ENCODE data around the gene PCOLCE2.

The PCOLCE2 gene

GRCh38 chr3:142801746-142802145 is 87.1 kb downstream of the PCOLCE2 start:
- Mint-ChIP-seq H3K9me3 (no peaks in the 10 kb centered on the region), H3K27me3 (no peaks in the 10 kb centered on the region), H3K36me3 (ENCODE audit: insufficient read depth) (peaks cover 7% of the 10 kb centered on the region), H3K4me3 (no peak overlapping the region), H3K27ac (no peak overlapping the region), H3K4me1 (ENCODE audit: low read depth in 2 of 2) (no peaks in the 10 kb centered on the region)
- ATAC-seq (replicated peaks) (no peak), DNase-seq (no peak)

GRCh38 chr3:142796823-142797222 is 92.1 kb downstream of the PCOLCE2 start:
- H3K4me3 Mint-ChIP-seq = no peak overlapping the region
- no peak for DNase-seq
- no peaks in the 10 kb centered on the region for H3K27me3 Mint-ChIP-seq
- no peaks in the 10 kb centered on the region for H3K9me3 Mint-ChIP-seq
- H3K27ac Mint-ChIP-seq = no peak overlapping the region
- H3K36me3 Mint-ChIP-seq (ENCODE audit: insufficient read depth) = no peaks in the 10 kb centered on the region
- H3K4me1 Mint-ChIP-seq (ENCODE audit: low read depth in 2 of 2) = no peaks in the 10 kb centered on the region
- ATAC-seq (replicated peaks) = no peak

- Mint-ChIP-seq H3K27me3 (no peaks in the 10 kb centered on the region), H3K27ac (no peak overlapping the region), H3K4me3 (no peak overlapping the region), H3K36me3 (ENCODE audit: insufficient read depth) (no peaks in the 10 kb centered on the region), H3K9me3 (no peaks in the 10 kb centered on the region), H3K4me1 (ENCODE audit: low read depth in 2 of 2) (no peaks in the 10 kb centered on the region)
- no peak for DNase-seq
- no peak for ATAC-seq (replicated peaks)
Measured at GRCh38 chr3:142795332-142795731, 93.6 kb downstream of the PCOLCE2 start.

- H3K4me3 Mint-ChIP-seq = no peak overlapping the region
- no peaks in the 10 kb centered on the region for H3K27me3 Mint-ChIP-seq
- H3K36me3 Mint-ChIP-seq (ENCODE audit: insufficient read depth) = no peaks in the 10 kb centered on the region
- DNase-seq (no peak), ATAC-seq (replicated peaks) (no peak)
- H3K4me1 Mint-ChIP-seq (ENCODE audit: low read depth in 2 of 2) = no peaks in the 10 kb centered on the region
- no peak overlapping the region for H3K27ac Mint-ChIP-seq
- no peaks in the 10 kb centered on the region for H3K9me3 Mint-ChIP-seq
Measured at GRCh38 chr3:142794508-142794907, 94.4 kb downstream of the PCOLCE2 start.

GRCh38 chr3:142787719-142788118 is 101.2 kb downstream of the PCOLCE2 start:
- Mint-ChIP-seq H3K4me3 (no peak overlapping the region), H3K4me1 (ENCODE audit: low read depth in 2 of 2) (no peaks in the 10 kb centered on the region), H3K27ac (no peak overlapping the region), H3K27me3 (no peaks in the 10 kb centered on the region), H3K36me3 (ENCODE audit: insufficient read depth) (no peaks in the 10 kb centered on the region), H3K9me3 (no peaks in the 10 kb centered on the region)
- ATAC-seq (replicated peaks) (no peak), DNase-seq (no peak)

GRCh38 chr3:142785996-142786395 is 102.9 kb downstream of the PCOLCE2 start:
- H3K36me3 Mint-ChIP-seq (ENCODE audit: insufficient read depth) = no peaks in the 10 kb centered on the region
- ATAC-seq (replicated peaks) = no peak
- no peak for DNase-seq

GRCh38 chr3:142784228-142784627 is 104.7 kb downstream of the PCOLCE2 start:
- DNase-seq (no peak), ATAC-seq (replicated peaks) (no peak)
- peaks cover 0 to 2% of the 10 kb centered on the region in 2 donors for H3K9me3 Mint-ChIP-seq
- H3K4me3 Mint-ChIP-seq = no peak overlapping the region
- H3K27ac Mint-ChIP-seq = no peak overlapping the region
- H3K27me3 Mint-ChIP-seq = no peaks in the 10 kb centered on the region
- H3K4me1 Mint-ChIP-seq (ENCODE audit: low read depth in 2 of 2) = no peaks in the 10 kb centered on the region
- H3K36me3 Mint-ChIP-seq (ENCODE audit: insufficient read depth) = no peaks in the 10 kb centered on the region

More at GRCh38 chr3:142785996-142786395, 102.9 kb downstream of the PCOLCE2 start:
- H3K4me1 Mint-ChIP-seq (ENCODE audit: low read depth in 2 of 2) = no peaks in the 10 kb centered on the region
- no peak overlapping the region for H3K4me3 Mint-ChIP-seq
- peaks cover 0 to 2% of the 10 kb centered on the region in 2 donors for H3K9me3 Mint-ChIP-seq
- H3K27me3 Mint-ChIP-seq = no peaks in the 10 kb centered on the region
- H3K27ac Mint-ChIP-seq = no peak overlapping the region

- ATAC-seq (replicated peaks) (no peak), DNase-seq (no peak)
- no peak overlapping the region for H3K27ac Mint-ChIP-seq
- H3K4me1 Mint-ChIP-seq (ENCODE audit: low read depth in 2 of 2) = no peaks in the 10 kb centered on the region
- no peak overlapping the region for H3K4me3 Mint-ChIP-seq
- no peaks in the 10 kb centered on the region for H3K36me3 Mint-ChIP-seq (ENCODE audit: insufficient read depth)
- H3K9me3 Mint-ChIP-seq = peaks cover 0 to 2% of the 10 kb centered on the region in 2 donors
- no peaks in the 10 kb centered on the region for H3K27me3 Mint-ChIP-seq
Measured at GRCh38 chr3:142782616-142783015, 106.3 kb downstream of the PCOLCE2 start.

- H3K27me3 Mint-ChIP-seq = no peaks in the 10 kb centered on the region
- no peak overlapping the region for H3K27ac Mint-ChIP-seq
- H3K36me3 Mint-ChIP-seq (ENCODE audit: insufficient read depth) = no peaks in the 10 kb centered on the region
- H3K9me3 Mint-ChIP-seq = peaks cover 0 to 2% of the 10 kb centered on the region in 2 donors
- DNase-seq (no peak), ATAC-seq (replicated peaks) (no peak)
- no peaks in the 10 kb centered on the region for H3K4me1 Mint-ChIP-seq (ENCODE audit: low read depth in 2 of 2)
- H3K4me3 Mint-ChIP-seq = no peak overlapping the region
Measured at GRCh38 chr3:142779591-142779990, 109.3 kb downstream of the PCOLCE2 start.

GRCh38 chr3:142778541-142778940 is 110.3 kb downstream of the PCOLCE2 start:
- DNase-seq (no peak), ATAC-seq (replicated peaks) (no peak)
- H3K4me3 Mint-ChIP-seq = no peak overlapping the region
- no peaks in the 10 kb centered on the region for H3K27me3 Mint-ChIP-seq
- H3K9me3 Mint-ChIP-seq = peaks cover 0 to 2% of the 10 kb centered on the region in 2 donors
- no peaks in the 10 kb centered on the region for H3K36me3 Mint-ChIP-seq (ENCODE audit: insufficient read depth)
- no peaks in the 10 kb centered on the region for H3K4me1 Mint-ChIP-seq (ENCODE audit: low read depth in 2 of 2)
- H3K27ac Mint-ChIP-seq = no peak overlapping the region

GRCh38 chr3:142777927-142778326 is 111.0 kb downstream of the PCOLCE2 start:
- no peak for DNase-seq
- Mint-ChIP-seq H3K27me3 (no peaks in the 10 kb centered on the region), H3K36me3 (ENCODE audit: insufficient read depth) (no peaks in the 10 kb centered on the region), H3K4me3 (no peak overlapping the region), H3K9me3 (peaks cover 0 to 2% of the 10 kb centered on the region in 2 donors), H3K4me1 (ENCODE audit: low read depth in 2 of 2) (no peaks in the 10 kb centered on the region), H3K27ac (no peak overlapping the region)
- no peak for ATAC-seq (replicated peaks)

- Mint-ChIP-seq H3K9me3 (peaks cover 0 to 4% of the 10 kb centered on the region in 2 donors), H3K4me3 (no peak overlapping the region), H3K27me3 (no peaks in the 10 kb centered on the region), H3K27ac (no peak overlapping the region), H3K36me3 (ENCODE audit: insufficient read depth) (no peaks in the 10 kb centered on the region), H3K4me1 (ENCODE audit: low read depth in 2 of 2) (no peaks in the 10 kb centered on the region)
- DNase-seq (no peak), ATAC-seq (replicated peaks) (no peak)
Measured at GRCh38 chr3:142768338-142768737, 120.5 kb downstream of the PCOLCE2 start.

Measured in effector memory CD8-positive, alpha-beta T cell (primary cell).